Ureter (tissue), 1 donor: ENCODE results near the gene CNFN. TPM values are rescaled to one million over a fixed set of nuclear protein-coding genes. Genes with fewer than 3 reads are reported as not detected.

Experiments
- DNase-seq: peaks from one replicate; pipeline ENCODE4 v3.0.0-alpha.2; 2020; ENCODE audit warnings: low spot score
- total RNA-seq: library from RNA; stranded (reverse); gene quantifications from one replicate; pipeline ENCODE4 v1.2.4, GENCODE V29; 2023
- donor health status: DM: yes; HTN: yes; CAD: no.

The CNFN gene, protein sequence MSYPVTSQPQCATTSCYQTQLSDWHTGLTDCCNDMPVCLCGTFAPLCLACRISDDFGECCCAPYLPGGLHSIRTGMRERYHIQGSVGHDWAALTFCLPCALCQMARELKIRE
- 5.3 TPM for total RNA-seq

DNA sequence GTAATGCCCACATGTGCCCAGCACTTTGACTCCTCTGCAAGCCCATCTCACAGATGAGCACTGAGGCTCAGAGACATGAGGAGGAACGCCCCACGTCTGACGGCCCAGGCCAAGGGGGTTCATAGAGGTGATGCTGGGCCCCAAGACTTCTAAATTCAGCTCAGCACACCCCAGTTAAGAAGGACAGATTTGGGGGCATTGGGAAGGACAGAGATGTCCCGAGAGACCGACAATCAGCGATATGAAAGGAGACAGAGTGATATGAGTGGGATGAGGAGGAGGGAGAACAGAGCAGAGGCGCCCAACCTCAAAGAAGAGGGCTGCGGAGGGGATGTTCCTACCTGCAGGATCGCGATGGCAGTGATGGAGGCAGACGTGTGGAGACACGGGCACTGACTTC is at the start of gene CNFN:
Gene CNFN (minus strand): TSS at position 399 of the 400 bp plus-strand sequence. CDS start 1,260 bp downstream, outside the sequence.
- DNase-seq, result no peak

DNA sequence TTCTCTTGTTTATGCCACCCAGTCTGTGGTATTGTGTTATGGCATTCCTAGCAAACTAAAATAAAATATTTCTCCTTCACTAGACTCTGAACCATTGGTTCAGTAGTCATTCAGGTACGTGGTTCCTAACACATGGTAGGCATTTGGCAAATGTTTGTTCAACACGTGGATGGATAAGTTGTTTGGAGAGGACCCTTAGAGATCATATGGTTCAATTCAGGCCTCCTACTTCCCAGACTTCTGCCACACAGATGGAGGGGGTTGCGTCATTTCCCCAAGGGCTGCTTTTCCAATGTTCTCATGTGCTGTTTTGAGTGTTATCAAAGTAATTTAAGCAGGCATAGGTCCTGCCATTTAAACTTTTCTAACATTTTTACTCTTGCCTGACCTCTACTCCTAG is 45.9 kb upstream of the CNFN start:
- no peak for DNase-seq

DNA sequence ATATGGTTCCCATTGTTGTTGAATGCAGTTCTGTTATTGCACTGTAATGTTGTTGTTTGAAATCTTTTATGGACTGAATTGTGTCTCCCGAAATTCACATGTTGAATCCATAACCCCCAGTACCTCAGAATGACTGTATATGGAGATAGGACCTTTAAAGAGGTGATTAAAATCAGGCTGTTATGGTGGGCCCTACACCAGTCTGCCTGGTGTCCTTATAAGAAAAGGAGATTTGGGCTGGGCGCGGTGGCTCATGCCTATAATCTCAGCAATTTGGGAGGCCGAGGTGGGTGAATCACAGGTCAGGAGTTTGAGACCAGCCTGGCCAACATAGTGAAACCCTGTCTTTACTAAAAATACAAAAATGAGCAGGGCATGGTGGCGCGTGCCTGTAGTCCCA is 45.2 kb upstream of the CNFN start:
- no peak for DNase-seq

DNA sequence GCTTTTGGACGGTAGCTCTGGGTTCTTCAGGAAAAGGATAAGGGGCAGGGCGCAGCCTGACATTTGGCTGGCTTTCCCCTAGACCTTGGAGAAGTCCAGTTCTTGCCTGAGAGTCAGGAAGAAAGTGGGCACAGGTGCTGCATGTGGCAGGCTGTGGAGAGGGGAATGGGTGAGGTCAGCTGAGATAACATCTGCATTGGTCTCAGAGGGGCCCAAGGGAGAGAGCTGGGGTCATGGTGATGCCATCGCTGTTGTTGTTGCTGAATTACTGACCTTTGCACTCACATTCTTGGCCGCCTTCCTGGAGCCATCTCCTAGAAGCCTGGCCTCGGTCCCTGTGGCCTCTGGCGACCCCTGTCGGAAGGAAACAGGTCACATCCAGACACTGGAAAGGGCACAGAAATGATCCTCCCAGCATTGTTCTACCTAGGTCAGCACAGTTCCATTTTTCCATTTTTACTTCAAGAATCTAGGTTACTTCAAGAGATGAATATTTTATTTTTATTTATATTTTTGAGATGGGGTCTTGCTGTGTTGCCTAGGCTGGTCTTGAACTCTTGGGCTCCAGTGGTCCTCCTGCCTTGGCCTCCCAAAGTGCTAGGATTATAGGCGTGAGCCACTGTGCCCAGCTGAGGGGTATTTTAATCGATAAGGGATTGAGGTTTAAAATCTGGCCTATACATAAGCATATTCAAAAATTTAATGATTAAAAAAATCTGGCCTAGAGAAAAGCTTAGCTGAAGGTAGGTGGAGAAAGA is 43.6 kb upstream of the CNFN start:
- peak; percentile 75 for DNase-seq

DNA sequence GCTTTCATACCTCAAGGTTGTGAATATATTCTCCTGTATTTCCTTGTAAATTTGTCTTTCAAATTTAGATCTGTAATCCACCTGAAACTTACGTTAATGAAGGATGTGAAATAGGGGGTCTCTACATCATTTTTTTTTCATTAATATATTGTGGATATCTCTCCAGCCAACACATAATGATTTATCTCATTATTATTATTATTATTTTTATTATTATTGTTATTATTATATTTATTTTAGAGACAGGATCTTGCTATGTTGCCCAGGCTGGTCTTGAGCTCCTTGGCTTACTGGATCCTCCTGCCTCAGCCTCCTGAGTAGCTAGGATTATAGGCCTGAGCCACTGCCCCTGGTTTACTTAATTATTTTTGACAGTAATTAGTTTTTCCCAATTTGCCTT is 41.4 kb upstream of the CNFN start:
- DNase-seq, result no peak

DNA sequence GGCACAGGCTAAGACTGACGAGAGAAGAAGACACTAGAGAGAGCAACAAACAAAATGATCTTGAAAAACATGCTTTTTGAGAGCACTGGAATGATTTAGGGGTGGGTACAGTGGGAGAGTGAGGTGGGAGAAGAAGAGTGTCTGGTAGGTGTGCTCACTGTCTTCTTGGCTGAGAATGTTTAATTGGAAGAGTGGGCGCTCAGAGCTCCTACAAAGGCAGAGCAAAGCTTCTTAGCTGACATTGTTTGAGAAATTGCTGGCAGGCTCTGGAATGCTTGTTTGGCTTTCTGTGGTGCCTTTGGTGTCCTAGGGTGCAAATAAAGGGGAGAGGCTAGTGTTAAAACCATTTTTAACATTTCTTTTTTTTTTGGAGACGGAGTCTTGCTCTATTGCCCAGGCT is 38.6 kb upstream of the CNFN start:
- DNase-seq, result no peak

DNA sequence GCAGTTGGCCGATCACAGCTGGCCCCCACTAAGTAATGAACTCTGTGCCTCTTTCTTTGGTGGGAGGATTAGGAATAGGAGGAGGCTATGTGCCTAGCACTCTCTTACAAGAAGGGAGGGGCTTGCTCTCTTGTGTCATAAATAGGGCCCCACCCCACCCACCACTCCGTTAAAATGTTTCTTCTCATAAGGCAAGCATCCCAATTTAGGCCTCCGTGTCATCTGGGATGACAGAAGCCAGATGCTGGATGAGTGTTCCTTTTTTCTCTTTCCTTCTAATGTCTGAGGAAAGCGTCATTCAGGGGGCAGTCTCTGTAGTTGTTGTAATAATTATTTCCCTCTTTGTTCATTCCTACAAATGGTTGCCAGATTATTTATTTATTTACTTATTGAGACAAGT is 37.2 kb upstream of the CNFN start, which contains the start of gene LIPE:
Gene LIPE (minus strand): TSS at position 76 of the 400 bp plus-strand sequence. CDS start 239 bp downstream, outside the sequence.
- DNase-seq, result no peak

DNA sequence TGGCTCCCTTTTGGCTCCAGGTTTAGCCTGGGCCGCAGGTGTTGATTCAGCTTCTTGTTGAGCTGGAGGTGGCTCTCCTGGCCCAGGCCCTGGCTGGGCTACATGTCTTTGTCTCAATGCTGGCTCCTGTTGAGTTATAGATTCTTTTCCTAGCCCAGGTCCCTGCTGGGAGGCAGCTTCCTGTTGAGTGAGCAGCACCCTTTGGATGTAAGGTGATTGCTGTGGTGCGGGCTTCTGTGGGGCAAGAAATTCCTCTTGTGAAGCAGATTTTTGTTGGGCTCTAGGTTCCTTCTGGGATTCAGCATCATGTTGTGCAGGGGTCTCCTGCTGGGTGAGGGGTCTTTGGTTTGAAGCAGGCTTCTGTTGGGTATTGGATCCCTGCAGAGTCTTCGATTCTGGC is 36.5 kb upstream of the CNFN start:
- DNase-seq, result no peak

DNA sequence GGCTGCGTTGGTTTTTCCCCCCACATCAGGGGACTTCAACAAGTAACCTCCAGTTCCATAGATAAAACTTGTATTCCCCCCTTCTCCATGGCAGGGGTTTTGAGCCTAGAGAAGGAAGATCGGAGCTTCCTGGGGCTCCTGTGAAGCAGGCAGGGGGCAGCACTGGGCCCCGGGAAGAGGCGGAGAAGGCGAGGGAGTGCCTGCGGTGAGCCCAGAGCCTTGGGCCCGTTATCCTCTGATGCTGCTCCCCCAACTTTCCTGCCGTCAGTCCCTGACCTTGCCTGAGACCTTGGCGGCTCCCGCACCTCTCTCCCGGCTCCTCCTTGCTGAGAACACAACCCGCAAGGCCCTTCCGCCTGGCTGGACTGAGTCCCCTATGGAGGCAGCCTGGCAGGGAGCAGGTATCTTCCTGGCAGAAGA is 34.6 kb upstream of the CNFN start:
- DNase-seq, result no peak

DNA sequence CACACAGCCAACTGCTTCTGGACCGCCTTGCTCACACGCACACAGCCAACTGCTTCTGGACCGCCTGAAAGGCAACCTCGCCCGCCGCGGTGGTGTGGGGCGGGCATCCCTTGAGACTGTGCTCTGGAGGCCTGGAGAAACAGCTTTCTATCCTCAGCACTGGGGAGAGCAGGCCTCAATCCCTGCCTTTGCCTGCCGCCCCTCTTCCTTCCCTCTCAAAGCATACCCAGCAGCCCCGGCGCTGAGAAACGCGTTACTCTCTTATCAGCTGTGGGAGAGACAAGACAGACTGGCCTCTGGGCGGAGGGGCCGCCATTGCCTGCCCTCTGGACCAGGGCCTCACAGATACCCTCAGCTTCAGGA is 34.2 kb upstream of the CNFN start:
- no peak for DNase-seq

DNA sequence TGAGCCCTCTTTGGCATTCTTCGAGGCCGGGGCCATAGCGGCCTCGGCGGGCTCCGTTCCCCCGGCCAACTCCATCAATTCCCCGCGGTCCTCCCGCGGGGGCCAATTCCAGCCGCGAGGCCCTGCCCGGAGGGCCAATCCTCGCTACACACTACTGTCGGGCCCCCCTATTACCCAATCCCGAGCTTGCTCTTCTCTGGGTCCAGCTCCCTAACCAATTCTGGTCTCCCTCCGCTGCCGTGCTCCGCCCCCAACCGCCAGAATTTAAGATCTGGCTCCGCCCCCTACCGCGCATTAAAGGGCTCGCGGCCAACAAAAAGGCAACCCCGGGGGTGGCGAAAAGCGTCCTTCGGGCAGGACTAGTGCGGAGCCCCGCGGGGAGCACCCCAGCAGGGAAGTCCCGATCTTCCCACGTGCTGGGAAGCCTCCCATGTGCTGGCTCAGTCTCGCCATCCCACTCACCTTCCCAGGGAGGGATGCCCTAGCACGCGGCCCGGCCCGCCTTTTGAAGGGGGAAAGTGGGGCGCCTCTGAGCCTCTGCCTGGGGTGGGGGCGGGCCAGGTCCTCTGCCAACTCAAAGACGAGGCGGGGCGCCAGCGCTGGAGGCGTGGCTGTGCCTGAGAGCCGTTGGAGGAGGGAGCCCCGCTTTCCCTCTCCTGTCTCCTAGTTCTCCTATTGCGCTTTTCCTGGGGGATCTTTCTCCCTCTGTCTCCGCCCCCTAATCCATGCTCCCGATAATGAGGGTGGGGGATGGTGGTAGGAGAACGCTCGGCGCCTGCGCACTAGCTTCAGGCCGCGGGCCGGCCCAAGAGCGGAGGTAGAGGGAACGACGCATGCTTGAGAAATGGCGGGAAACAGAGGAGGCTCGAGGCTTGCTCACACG is 33.6 kb upstream of the CNFN start:
- DNase-seq, result peak; percentile 92

DNA sequence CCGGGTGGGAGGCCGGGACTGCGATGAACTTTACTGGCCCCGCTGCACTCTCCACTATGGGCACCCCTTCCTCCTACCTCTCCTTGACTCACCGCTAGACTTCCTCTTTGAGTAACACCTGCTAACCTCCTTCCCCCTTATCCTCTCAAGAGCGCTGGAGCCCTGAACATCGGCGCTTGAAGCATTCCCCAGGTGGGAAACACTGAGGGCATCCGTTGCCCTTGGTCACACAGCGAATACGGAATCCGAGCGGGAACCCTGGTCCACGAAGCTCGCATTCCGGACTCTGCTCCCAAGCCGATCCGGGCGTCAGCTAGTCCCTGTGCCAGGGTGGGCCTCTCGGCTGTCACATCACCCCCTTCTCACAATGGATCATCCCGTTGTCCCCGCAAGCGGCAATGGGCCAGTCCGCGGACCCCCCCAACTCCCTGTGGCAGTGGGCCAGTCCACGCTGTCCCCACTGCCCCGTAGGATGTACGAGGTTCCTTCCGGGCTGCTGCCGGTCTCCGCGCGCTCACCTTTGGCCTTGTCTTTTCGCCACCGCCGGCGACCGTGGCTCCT is 32.9 kb upstream of the CNFN start:
- DNase-seq, result no peak

DNA sequence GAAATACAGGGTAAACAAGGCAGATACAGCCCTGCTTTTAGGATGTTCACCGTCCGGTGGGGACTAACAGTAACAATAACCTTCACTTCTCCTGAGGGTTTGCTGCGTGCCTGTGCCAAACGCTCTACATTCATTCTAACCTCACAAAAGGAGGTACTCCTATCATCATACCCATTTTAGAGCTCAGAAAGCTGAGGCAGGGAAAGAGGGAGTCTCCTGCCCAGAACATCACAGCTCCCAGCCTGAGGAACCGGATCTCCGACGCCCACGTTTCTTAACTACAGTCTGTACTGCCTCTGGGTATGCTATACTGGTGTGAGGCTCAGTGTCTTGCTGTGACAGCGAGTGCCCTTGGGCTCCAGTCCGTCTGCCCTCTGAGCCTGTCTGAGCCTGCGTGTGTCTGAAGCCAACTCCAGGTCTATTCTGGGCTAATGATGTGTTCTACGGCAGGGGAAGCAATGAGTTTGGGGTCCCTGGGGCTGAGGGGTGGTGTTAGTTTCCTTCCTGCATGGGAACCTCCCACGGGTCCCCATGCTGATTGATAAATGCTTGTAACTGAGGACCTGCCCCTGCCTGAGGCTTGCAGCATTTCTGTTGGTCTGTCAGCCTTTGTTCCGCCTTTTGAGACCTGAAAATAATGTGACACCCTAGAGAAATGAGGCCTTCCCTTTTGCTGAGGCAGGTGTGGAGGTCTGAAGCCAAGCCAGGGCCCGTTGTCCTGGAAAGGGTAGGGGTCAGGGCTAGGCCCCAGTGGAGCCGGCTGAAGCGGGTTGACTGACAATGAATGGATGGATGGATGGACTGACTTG is 32.2 kb upstream of the CNFN start:
- DNase-seq, result no peak

DNA sequence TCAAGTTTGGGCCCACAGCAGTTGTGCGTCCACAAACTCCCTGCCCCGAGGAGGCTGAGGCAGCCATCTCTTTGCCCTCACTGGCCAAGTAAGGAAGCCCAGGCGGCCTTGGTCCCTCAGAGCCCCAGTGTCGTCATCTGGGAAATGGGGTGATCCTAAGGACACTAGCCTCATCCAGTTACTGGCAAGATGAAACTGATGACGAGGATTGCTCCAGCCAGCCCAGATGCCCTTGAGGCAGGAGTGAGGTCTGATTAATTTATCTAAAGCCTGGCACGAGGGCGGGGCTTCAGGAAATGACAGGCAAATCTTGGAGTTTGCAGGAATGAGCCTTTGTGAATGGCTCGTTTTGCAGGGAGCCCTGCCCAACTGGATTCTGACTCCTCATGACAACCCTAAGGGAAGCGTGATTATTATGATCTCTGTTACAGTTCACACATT is 31.5 kb upstream of the CNFN start:
- DNase-seq, result no peak

DNA sequence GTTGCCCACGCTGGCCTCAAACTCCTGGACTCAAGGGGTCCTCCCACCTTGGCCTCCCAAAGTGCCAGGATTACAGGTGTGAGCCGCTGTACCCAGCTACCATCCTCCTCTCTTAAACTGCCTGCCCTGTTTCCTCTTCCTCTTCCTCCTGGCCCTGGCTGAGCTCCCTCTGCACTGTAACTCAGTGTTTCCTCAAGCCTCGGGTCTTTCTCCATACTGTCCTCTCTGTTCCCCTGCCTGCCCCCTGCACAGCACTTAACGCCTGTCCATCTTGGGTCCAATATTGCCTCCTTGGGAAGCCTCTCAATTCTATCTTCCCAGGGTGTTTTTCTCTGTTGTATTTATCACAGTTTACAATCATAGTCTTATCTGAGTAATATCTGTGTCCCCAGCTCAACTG is 31.0 kb upstream of the CNFN start:
- DNase-seq, result no peak

DNA sequence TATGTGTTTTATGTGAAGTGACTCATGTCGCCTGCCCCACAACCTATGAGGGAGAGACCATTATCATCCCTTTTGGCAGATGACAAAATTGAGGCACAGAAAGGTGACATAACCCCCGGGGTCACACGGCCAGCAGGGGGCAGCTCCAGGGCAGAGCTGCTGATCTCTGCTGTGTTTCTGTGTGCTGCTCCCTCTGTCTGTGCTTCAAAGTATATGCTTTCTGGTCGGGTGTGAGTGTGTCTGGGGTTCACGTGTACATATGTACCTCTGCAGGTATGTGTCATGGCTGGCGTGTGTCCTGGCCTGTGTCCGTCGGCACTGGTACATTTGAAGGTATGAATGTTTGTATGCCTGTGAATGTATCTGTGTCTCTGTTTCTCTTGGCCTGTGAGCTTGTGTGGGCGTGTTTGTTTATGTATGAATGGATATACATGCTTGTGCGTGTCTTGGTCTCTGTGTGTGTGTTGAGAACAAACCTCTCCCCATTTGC is 30.0 kb upstream of the CNFN start:
- DNase-seq, result no peak

DNA sequence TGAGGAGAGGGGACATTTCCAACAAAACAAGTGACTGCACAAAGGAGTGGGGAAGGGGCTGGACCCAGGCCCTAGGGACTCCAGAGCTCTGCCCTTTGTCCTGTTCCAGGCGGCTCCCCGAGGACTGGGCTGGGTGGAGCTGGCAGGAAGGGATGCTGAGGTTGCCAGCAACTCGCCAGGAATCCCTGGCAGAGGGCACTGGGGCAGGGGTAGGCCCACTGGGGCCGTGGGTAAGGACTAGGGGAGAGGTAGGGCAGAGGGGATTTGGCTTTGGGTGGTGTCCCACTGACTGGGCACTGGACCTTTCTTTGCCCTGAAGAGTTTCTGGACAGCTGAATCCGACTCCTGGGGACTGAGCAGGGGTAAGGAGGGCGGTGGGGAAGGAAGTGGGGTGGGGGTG is 29.2 kb upstream of the CNFN start:
- no peak for DNase-seq

DNA sequence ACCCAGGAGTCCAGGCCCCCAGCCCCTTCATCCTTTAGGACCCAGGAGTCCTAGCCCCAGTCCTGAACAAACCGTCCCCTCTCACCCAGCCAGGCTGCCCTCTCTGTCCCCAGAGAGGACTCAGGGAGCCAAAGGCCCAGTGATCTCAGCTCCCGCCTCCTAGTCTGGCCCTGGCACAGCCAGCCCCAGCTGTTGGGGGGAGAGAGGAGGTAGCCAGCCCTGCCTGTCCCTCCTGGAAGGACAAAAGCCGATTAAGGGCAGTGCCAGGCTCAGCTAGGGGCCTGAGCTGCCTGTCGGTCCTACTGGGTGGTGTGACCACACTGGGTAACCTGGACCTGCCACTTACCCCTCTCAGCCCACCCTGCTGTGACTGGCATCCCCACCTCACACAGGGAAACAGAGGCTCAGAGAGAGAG is 22.6 kb upstream of the CNFN start:
- DNase-seq, result no peak

DNA sequence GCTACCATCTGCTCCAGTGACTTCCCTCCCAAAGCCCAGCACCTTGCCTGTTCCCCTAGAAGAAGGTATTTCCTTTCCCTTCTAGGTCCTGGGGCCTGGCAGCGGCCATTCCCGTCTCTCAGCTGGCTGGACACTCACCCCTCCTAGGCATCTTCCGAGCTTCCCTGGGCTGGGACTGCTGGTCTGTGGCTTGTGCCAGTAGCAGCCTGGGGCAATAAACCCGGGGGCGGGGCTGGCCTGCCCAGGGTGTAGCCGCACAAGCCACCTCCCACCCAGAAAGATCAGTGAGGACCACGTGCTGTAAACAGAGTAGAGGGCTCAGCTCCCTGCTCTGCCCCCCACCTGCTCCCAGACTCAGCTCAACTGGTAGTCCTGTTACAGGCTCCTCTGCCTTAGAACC is 22.1 kb upstream of the CNFN start:
- DNase-seq, result no peak

DNA sequence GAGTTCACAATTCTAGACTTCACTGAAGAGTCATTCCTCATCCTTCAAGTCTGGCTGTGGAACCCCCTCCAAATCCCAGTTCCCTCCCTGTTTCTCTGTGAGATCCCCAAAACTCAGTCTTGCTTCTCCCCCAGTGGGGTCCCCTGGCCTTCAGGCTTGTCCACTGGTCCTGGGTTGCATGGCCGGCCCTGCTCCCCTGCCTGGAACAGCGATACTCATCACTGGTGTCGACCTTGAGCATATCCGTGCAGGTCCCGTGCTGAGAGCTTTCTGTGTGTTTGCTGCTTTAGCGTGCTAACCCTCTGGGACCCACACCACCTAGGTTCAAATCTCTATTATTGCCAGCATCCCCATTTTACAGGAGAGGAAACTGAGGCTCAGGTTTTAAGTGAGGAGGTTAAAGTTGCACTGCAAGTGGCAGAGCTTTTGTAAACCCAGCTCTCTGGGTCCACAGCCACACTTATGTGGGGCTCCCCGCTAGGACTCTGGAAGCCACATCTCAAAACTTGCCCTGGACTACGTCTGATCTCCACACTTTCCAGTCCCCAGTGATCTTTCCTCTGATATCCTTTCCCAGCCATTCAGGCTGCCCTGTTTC is 21.6 kb upstream of the CNFN start:
- DNase-seq, result no peak

DNA sequence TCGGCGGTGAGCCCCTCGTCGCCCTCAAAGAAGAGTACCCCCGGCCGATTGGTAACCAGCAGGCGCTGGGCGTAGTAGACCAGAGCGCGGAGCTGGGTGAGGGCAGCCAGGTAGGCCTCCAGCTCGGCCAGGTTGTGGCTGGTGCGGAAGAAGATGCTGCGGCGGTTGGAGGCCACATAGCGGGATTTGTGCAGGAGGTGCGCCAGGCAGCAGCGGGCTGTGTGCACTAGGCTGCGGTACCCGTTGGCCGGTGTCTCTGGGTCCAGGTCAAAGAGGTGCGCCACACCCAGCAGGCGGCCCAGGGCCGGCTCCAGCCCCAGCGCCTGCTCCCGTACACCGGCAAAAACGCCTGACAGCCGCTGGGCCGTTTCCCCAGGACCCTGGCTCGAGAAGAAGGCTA is 20.3 kb upstream of the CNFN start:
- DNase-seq, result no peak
